BE2C (cell line): Measurements from ENCODE around the gene CLEC2L.
"Not testable (repeated sequence)": the region's sequence is repeated elsewhere in the genome, so short reads cannot be mapped to it uniquely, and the experiment has no call there.

Experiments
- DNase-seq: peaks from one replicate; pipeline ENCODE4 v3.0.0-alpha.2; 2020
- H3K27me3 ChIP-seq: fragments of 250-450 bp; sonication (Bioruptor Pico); 2 replicates; pipeline ENCODE4 v1.5.1; 2020; ENCODE audit warnings: mild to moderate bottlenecking
- H3K36me3 ChIP-seq: fragments of 250-450 bp; sonication (Bioruptor Pico); 2 replicates; pipeline ENCODE4 v1.5.1; 2020; ENCODE audit warnings: mild to moderate bottlenecking
- H3K4me1 ChIP-seq: fragments of 250-450 bp; sonication (Bioruptor Pico); 2 replicates; pipeline ENCODE4 v1.5.1; 2020
- H3K4me3 ChIP-seq: 2 replicates; pipeline ENCODE4 v1.5.1; 2011; ENCODE audit warnings: low read depth, low read length
- H3K9me3 ChIP-seq: fragments of 250-450 bp; sonication (Bioruptor Pico); 2 replicates; pipeline ENCODE4 v1.5.1; 2020
- TF ChIP-seq, protein P1 (sequence below): IDR thresholded peaks from 2 replicates; pipeline ENCODE4 v1.5.1; 2012; ENCODE audit warnings: mild to moderate bottlenecking, low read depth, low read length

Gene CLEC2L

DNA sequence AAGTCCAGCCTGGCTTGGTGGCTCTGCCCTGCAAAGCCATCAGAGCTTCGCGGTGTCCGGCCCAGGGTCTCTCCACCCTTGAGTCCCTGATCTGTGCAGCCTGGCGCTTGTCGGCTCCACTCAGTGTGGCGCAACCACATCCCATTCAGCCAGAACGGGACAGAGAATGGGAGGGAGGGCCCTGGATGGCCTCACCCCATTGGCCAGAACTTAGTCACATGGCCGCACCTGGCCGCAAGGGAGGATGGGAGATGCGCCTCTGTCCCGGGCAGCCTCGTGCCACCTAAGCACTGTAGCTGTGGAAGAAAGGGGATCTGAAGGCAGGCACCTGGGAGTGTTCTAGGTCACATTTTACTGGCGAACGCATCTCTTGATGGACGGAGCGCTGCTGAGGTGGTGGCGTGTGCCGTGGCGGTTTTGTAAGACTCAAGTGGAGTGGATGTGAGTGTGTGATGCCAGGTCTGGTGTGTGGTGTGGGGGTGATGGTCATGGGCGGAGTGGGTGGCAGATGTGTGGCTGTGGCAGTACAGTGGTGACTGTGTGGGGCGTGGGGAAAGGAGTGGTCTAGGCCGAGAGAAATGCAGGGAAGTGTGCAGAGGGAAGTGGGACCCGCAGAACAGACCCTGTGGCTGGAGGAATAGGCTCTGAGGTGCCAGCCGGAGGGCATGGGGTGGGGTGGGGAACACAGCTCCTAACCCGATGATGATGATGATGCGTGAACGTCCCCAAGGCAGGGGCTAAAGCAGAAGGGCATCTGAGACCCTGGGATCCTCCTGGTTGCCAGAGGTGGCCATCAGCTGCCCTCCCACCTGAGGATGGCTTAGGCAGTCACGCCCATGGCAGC is 19.0 kb downstream of the CLEC2L start:
- DNase-seq = no peak
- no peak overlapping the region for H3K4me3 ChIP-seq
- H3K9me3 ChIP-seq = no peaks in the 10 kb centered on the region
- no peaks in the 10 kb centered on the region for H3K36me3 ChIP-seq
- H3K4me1 ChIP-seq = no peaks in the 10 kb centered on the region
- TF ChIP-seq, protein P1, sequence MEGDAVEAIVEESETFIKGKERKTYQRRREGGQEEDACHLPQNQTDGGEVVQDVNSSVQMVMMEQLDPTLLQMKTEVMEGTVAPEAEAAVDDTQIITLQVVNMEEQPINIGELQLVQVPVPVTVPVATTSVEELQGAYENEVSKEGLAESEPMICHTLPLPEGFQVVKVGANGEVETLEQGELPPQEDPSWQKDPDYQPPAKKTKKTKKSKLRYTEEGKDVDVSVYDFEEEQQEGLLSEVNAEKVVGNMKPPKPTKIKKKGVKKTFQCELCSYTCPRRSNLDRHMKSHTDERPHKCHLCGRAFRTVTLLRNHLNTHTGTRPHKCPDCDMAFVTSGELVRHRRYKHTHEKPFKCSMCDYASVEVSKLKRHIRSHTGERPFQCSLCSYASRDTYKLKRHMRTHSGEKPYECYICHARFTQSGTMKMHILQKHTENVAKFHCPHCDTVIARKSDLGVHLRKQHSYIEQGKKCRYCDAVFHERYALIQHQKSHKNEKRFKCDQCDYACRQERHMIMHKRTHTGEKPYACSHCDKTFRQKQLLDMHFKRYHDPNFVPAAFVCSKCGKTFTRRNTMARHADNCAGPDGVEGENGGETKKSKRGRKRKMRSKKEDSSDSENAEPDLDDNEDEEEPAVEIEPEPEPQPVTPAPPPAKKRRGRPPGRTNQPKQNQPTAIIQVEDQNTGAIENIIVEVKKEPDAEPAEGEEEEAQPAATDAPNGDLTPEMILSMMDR = no peak
- H3K27me3 ChIP-seq = no peaks in the 10 kb centered on the region

GRCh38 chr7:139543801-139544603 is 20.5 kb downstream of the CLEC2L start:
- Histone ChIP-seq H3K4me1 (no peaks in the 10 kb centered on the region), H3K27me3 (no peaks in the 10 kb centered on the region), H3K9me3 (no peaks in the 10 kb centered on the region), H3K4me3 (no peak overlapping the region), H3K36me3 (no peaks in the 10 kb centered on the region)
- DNase-seq = peak; percentile 49
- TF ChIP-seq, protein P1 = no peak

DNA sequence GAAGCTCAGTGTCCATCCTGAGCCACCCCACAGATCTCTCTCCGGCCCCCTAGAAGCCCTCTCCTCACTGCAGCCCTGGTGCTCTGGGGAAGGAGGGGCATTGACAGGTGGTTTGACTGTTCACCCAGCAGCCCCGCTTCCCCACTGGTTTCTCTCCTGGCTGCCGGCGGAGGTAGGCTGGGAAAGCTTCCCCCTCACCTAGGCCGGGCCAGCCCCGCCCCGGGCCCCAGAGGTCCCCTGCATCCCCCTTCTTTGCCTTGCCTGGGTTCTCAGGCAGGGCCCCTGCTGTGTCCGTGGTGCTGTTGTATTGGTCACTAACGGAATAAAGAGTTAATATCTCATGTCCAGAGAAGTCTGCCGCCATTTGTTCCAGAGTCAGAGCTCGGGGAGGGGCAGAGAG is 21.2 kb downstream of the CLEC2L start:
- no peaks in the 10 kb centered on the region for H3K4me1 ChIP-seq
- no peak for DNase-seq
- H3K4me3 ChIP-seq = no peak overlapping the region
- no peaks in the 10 kb centered on the region for H3K36me3 ChIP-seq
- TF ChIP-seq, protein P1 = no peak
- H3K9me3 ChIP-seq = no peaks in the 10 kb centered on the region
- H3K27me3 ChIP-seq = no peaks in the 10 kb centered on the region

- no peaks in the 10 kb centered on the region for H3K27me3 ChIP-seq
- H3K36me3 ChIP-seq = no peaks in the 10 kb centered on the region
- no peaks in the 10 kb centered on the region for H3K4me1 ChIP-seq
- no peak for DNase-seq
- TF ChIP-seq, protein P1 = no peak
- H3K4me3 ChIP-seq = no peak overlapping the region
- no peaks in the 10 kb centered on the region for H3K9me3 ChIP-seq
Measured at GRCh38 chr7:139548302-139549028, 25.0 kb downstream of the CLEC2L start.

- DNase-seq, H3K9me3 ChIP-seq, H3K4me1 ChIP-seq, H3K36me3 ChIP-seq, H3K27me3 ChIP-seq, H3K4me3 ChIP-seq: not testable (repeated sequence)
- TF ChIP-seq, protein P1 = 0 out of 2 replicates have a peak, but pooled peaks have one; percentile 10
Measured at GRCh38 chr7:139553991-139554700, 30.7 kb downstream of the CLEC2L start.
